Measurements from ENCODE around the gene NTM.

The NTM gene

GRCh38 chr11:131544591-131544990 is 174.2 kb downstream of the NTM start:
- DNase-seq (ENCODE audit: low read depth in 3 of 3, low spot score in 1 of 3): no peak

GRCh38 chr11:131546218-131546895 is 175.9 kb downstream of the NTM start:
- DNase-seq (ENCODE audit: low read depth in 3 of 3, low spot score in 1 of 3): no peak

- DNase-seq (ENCODE audit: low read depth in 3 of 3, low spot score in 1 of 3): no peak
Observed at GRCh38 chr11:131549099-131549498, 178.7 kb downstream of the NTM start.

- DNase-seq (ENCODE audit: low read depth in 3 of 3, low spot score in 1 of 3): no peak
Observed at GRCh38 chr11:131549770-131550169, 179.4 kb downstream of the NTM start.

GRCh38 chr11:131560287-131560686 is 189.9 kb downstream of the NTM start:
- DNase-seq (ENCODE audit: low read depth in 3 of 3, low spot score in 1 of 3): no peak

GRCh38 chr11:131561501-131561900 is 191.1 kb downstream of the NTM start:
- no peak for DNase-seq (ENCODE audit: low read depth in 3 of 3, low spot score in 1 of 3)

GRCh38 chr11:131561972-131562371 is 191.6 kb downstream of the NTM start:
- no peak for DNase-seq (ENCODE audit: low read depth in 3 of 3, low spot score in 1 of 3)

GRCh38 chr11:131568318-131568717 is 197.9 kb downstream of the NTM start:
- DNase-seq (ENCODE audit: low read depth in 3 of 3, low spot score in 1 of 3): no peak

- DNase-seq (ENCODE audit: low read depth in 3 of 3, low spot score in 1 of 3): no peak
Observed at GRCh38 chr11:131571571-131571970, 201.2 kb downstream of the NTM start.

GRCh38 chr11:131572423-131572822 is 202.0 kb downstream of the NTM start:
- DNase-seq (ENCODE audit: low read depth in 3 of 3, low spot score in 1 of 3): no peak

- no peak for DNase-seq (ENCODE audit: low read depth in 3 of 3, low spot score in 1 of 3)
Observed at GRCh38 chr11:131579932-131580387, 209.5 kb downstream of the NTM start.

GRCh38 chr11:131580476-131580875 is 210.1 kb downstream of the NTM start:
- no peak for DNase-seq (ENCODE audit: low read depth in 3 of 3, low spot score in 1 of 3)

- no peak for DNase-seq (ENCODE audit: low read depth in 3 of 3, low spot score in 1 of 3)
Observed at GRCh38 chr11:131581046-131581445, 210.6 kb downstream of the NTM start.

- no peak for DNase-seq (ENCODE audit: low read depth in 3 of 3, low spot score in 1 of 3)
Observed at GRCh38 chr11:131582021-131582525, 211.7 kb downstream of the NTM start.

- DNase-seq (ENCODE audit: low read depth in 3 of 3, low spot score in 1 of 3): no peak
Observed at GRCh38 chr11:131583421-131583820, 213.0 kb downstream of the NTM start.

- no peak for DNase-seq (ENCODE audit: low read depth in 3 of 3, low spot score in 1 of 3)
Observed at GRCh38 chr11:131583938-131584337, 213.5 kb downstream of the NTM start.

- no peak for DNase-seq (ENCODE audit: low read depth in 3 of 3, low spot score in 1 of 3)
Observed at GRCh38 chr11:131584785-131585592, 214.6 kb downstream of the NTM start.

- no peak for DNase-seq (ENCODE audit: low read depth in 3 of 3, low spot score in 1 of 3)
Observed at GRCh38 chr11:131588057-131588456, 217.6 kb downstream of the NTM start.

GRCh38 chr11:131591051-131591461 is 220.6 kb downstream of the NTM start:
- DNase-seq (ENCODE audit: low read depth in 3 of 3, low spot score in 1 of 3): no peak

GRCh38 chr11:131592152-131592551 is 221.7 kb downstream of the NTM start:
- DNase-seq (ENCODE audit: low read depth in 3 of 3, low spot score in 1 of 3): no peak

- DNase-seq (ENCODE audit: low read depth in 3 of 3, low spot score in 1 of 3): no peak
Observed at GRCh38 chr11:131592734-131593133, 222.3 kb downstream of the NTM start.

- DNase-seq (ENCODE audit: low read depth in 3 of 3, low spot score in 1 of 3): no peak
Observed at GRCh38 chr11:131593301-131593700, 222.9 kb downstream of the NTM start.
